PC-3 (cell line): Measurements from ENCODE around the gene CDH4. TPM values are rescaled to one million over a fixed set of nuclear protein-coding genes. Genes with fewer than 3 reads are reported as not detected.

Experiments used
- ATAC-seq: fragments of 200-7000 bp; cut with Tn5 transposase; 2 replicates; pipeline ENCODE4 v1.9.1; 2020; ENCODE audit warnings: mild to moderate bottlenecking, moderate library complexity
- BruUV-seq: library from RNA; stranded (reverse); fragments of 400-500 nt; replicated peaks from 2 replicates; lab custom pipeline; 2021; lab: Mats Ljungman, UMichigan
- CTCF ChIA-PET: fragments of 300-600 bp; sonication (Branson Sonifier 250); formaldehyde crosslinking; loops from one replicate; lab custom pipeline; 2022; ENCODE audit warnings: antibody characterized with exemption; lab: Charles Lee
- POLR2A ChIA-PET: fragments of 300-600 bp; sonication (Branson Sonifier 250); formaldehyde crosslinking; loops from one replicate; lab custom pipeline; 2022; ENCODE audit warnings: antibody characterized with exemption; ENCODE audit not compliant: unreplicated experiment; lab: Charles Lee
- DNase-seq: peaks from one replicate; pipeline ENCODE4 v3.0.0-alpha.2; 2015
- H2AFZ ChIP-seq: fragments of 300-600 bp; sonication (generic); 2 replicates; pipeline ENCODE4 v1.6.0; 2016; ENCODE audit warnings: antibody characterized with exemption, low read length
- H3F3A ChIP-seq: fragments of 300-600 bp; sonication (generic); one replicate; pipeline ENCODE4 v1.6.0; 2017; ENCODE audit warnings: antibody characterized with exemption, low read length, control low read depth, mild to moderate bottlenecking; ENCODE audit not compliant: unreplicated experiment
- H3K27ac ChIP-seq: fragments of 300-600 bp; sonication (generic); 2 replicates; pipeline ENCODE4 v1.5.1; 2016; ENCODE audit warnings: mild to moderate bottlenecking, low read length
- H3K27me3 ChIP-seq: fragments of 300-600 bp; sonication (generic); 2 replicates; pipeline ENCODE4 v1.6.1; 2016; ENCODE audit warnings: low read length, mixed read lengths
- H3K36me3 ChIP-seq: fragments of 300-600 bp; sonication (generic); 2 replicates; pipeline ENCODE4 v1.6.1; 2016; ENCODE audit warnings: low read depth, mixed run types, low read length, mixed read lengths
- H3K4me1 ChIP-seq: fragments of 300-600 bp; sonication (generic); 2 replicates; pipeline ENCODE4 v1.5.1; 2016; ENCODE audit warnings: low read length; ENCODE audit not compliant: insufficient read depth
- H3K4me2 ChIP-seq: fragments of 300-600 bp; sonication (generic); 2 replicates; pipeline ENCODE4 v1.6.0; 2016; ENCODE audit warnings: low read length
- H3K4me3 ChIP-seq: fragments of 300-600 bp; sonication (generic); 2 replicates; pipeline ENCODE4 v1.5.1; 2016; ENCODE audit warnings: mild to moderate bottlenecking, low read length, mixed read lengths
- H3K79me2 ChIP-seq: fragments of 300-600 bp; sonication (generic); 2 replicates; pipeline ENCODE4 v1.6.1; 2017; ENCODE audit warnings: low read length, mixed read lengths
- H3K9ac ChIP-seq: fragments of 300-600 bp; sonication (generic); 2 replicates; pipeline ENCODE4 v1.6.0; 2016; ENCODE audit warnings: mild to moderate bottlenecking, low read length
- H3K9me2 ChIP-seq: fragments of 300-600 bp; sonication (generic); replicated peaks from 2 replicates; pipeline ENCODE4 v1.6.1; 2016; ENCODE audit warnings: mixed run types, low read length, mixed read lengths
- H3K9me3 ChIP-seq: fragments of 300-600 bp; sonication (generic); 2 replicates; pipeline ENCODE4 v1.6.1; 2016; ENCODE audit warnings: low read length, mixed read lengths
- H4K20me1 ChIP-seq: fragments of 300-600 bp; sonication (generic); 2 replicates; pipeline ENCODE4 v1.6.1; 2016; ENCODE audit warnings: low read length, mixed read lengths
- EZH2 ChIP-seq: fragments of 300-600 bp; sonication (generic); IDR thresholded peaks from one replicate; pipeline ENCODE4 v1.6.1; 2017; ENCODE audit warnings: antibody characterized with exemption, mild to moderate bottlenecking, low read length; ENCODE audit not compliant: unreplicated experiment
- EZH2phosphoT487 ChIP-seq: fragments of 300-600 bp; sonication (generic); IDR thresholded peaks from 2 replicates; pipeline ENCODE4 v1.6.1; 2018; ENCODE audit warnings: mild to moderate bottlenecking, antibody characterized with exemption, low read length, borderline replicate concordance
- intact Hi-C: fragments of 100-400 bp; cut with micrococcal nuclease; formaldehyde crosslinking; loops from 2 replicates; pipeline ENCODE4 v1.9.0; 2023
- total RNA-seq: library from RNA; depleted of rRNA; stranded (reverse); fragments of >200 nt; gene quantifications from 2 replicates; pipeline ENCODE4 v1.2.3, GENCODE V29; 2014
- TF ChIP-seq, protein P1 (sequence below): fragments of 300-600 bp; sonication (generic); conservative IDR thresholded peaks from 2 replicates; pipeline ENCODE4 v1.5.1; 2017; ENCODE audit warnings: antibody characterized with exemption, low read depth, mild to moderate bottlenecking, low read length

CDH4 gene
- total RNA-seq, 1 experiment from 2014 or later: not detected

DNA sequence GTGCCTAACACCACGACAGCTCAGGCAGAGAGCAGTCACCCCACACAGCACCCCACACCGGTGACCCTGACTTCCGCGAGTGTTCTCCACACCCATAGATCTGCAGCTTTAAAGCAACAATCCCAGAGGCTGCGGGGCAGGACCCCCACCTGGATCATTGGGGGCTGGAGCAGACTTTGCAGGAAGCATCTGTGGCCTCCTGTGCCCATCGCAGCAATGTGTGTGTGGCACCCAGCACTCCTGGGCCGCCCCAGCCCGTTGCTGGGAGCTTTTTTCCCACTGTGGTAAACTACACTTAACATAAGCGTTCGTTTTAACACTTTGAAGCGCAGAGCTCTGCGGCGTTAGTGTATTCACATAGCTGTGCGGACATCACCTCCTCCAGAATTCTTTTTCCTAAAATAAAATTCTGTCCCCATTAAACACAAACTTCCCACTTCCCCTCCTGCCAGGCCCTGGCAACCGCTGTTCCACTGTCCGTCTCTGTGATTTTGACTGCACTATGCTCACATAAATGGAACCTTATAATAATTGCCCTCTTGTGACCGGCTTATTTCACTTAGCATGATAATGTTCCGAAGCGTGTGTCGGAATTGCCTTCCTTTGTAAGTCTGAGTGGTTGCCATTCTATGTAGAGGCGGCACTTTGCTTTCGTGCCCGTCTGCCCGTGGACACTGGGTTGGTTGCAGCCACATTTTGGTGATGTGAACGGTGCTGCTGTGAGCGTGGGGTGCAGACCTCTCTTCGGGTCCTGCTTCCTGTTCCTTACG lies 382.5 kb downstream of the CDH4 start:
- BruUV-seq: no TSS peak
- H3K9me3 ChIP-seq: no peaks in the 10 kb centered on the region
- H3K79me2 ChIP-seq: no peaks in the 10 kb centered on the region
- TF ChIP-seq, protein P1, sequence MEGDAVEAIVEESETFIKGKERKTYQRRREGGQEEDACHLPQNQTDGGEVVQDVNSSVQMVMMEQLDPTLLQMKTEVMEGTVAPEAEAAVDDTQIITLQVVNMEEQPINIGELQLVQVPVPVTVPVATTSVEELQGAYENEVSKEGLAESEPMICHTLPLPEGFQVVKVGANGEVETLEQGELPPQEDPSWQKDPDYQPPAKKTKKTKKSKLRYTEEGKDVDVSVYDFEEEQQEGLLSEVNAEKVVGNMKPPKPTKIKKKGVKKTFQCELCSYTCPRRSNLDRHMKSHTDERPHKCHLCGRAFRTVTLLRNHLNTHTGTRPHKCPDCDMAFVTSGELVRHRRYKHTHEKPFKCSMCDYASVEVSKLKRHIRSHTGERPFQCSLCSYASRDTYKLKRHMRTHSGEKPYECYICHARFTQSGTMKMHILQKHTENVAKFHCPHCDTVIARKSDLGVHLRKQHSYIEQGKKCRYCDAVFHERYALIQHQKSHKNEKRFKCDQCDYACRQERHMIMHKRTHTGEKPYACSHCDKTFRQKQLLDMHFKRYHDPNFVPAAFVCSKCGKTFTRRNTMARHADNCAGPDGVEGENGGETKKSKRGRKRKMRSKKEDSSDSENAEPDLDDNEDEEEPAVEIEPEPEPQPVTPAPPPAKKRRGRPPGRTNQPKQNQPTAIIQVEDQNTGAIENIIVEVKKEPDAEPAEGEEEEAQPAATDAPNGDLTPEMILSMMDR: no peak
- TF ChIP-seq EZH2phosphoT487 (no peak), EZH2 (no peak)
- H3K9me2 ChIP-seq: no peaks in the 10 kb centered on the region
- no peak overlapping the region for H2AFZ ChIP-seq
- CTCF ChIA-PET: no interaction called here
- no peaks in the 10 kb centered on the region for H3F3A ChIP-seq
- no peak overlapping the region for H3K4me2 ChIP-seq
- ATAC-seq: no peak
- peaks cover 87% of the 10 kb centered on the region for H3K27me3 ChIP-seq
- POLR2A ChIA-PET: no interaction called here
- H3K4me3 ChIP-seq: no peak overlapping the region
- no peak overlapping the region for H3K27ac ChIP-seq
- H4K20me1 ChIP-seq: no peaks in the 10 kb centered on the region
- no peak overlapping the region for H3K9ac ChIP-seq
- no peak for DNase-seq
- H3K36me3 ChIP-seq: no peaks in the 10 kb centered on the region
- intact Hi-C loops: no loop called here
- no peaks in the 10 kb centered on the region for H3K4me1 ChIP-seq

DNA sequence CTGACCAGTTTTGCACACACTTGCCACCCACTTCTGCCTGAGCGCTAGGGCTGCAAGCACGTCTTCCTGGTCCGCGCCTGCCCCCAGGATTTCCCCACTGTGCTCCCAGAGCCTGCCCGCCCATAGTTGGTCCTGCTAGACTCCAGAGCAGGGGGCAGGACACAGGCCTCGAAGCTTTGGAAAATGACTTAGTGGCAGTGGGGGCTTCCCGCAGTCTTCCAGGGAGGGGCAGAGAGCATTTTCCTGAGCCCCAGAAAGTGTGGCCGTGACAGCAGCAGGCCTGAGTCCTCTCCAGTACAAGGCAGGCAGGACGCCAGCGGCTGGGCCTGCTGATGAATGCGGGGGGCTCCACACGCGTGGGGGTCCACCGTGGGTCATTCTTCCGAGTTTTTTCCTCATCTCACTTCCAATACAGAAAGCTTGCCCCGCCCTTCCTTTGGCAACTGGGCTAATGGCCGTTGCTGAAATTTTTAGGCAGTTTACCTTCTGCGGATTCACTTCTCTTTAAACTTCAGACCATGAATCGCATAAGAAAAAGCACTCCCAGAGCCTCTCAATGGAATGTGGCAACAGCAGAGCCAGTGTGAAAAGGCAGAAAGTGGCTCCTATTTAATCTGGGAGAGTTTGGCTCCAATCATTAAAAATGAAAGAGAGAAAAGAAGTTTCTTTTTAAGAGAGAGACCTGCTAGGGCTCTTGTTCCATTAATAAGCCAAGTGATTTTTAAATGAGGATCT lies 383.8 kb downstream of the CDH4 start:
- intact Hi-C loops: no loop called here
- ATAC-seq: no peak
- no peak overlapping the region for H2AFZ ChIP-seq
- H3K36me3 ChIP-seq: no peaks in the 10 kb centered on the region
- H4K20me1 ChIP-seq: no peaks in the 10 kb centered on the region
- no peaks in the 10 kb centered on the region for H3K9me2 ChIP-seq
- H3K4me2 ChIP-seq: no peak overlapping the region
- no peaks in the 10 kb centered on the region for H3K4me1 ChIP-seq
- H3K27me3 ChIP-seq: peaks cover 81% of the 10 kb centered on the region
- no peaks in the 10 kb centered on the region for H3F3A ChIP-seq
- H3K9me3 ChIP-seq: no peaks in the 10 kb centered on the region
- POLR2A ChIA-PET: no interaction called here
- H3K27ac ChIP-seq: no peak overlapping the region
- TF ChIP-seq EZH2: no peak
- TF ChIP-seq, protein P1: no peak
- no peak for TF ChIP-seq EZH2phosphoT487
- no peak overlapping the region for H3K4me3 ChIP-seq
- H3K79me2 ChIP-seq: no peaks in the 10 kb centered on the region
- DNase-seq: no peak
- CTCF ChIA-PET: no interaction called here
- BruUV-seq: no TSS peak
- H3K9ac ChIP-seq: no peak overlapping the region
